Parathyroid adenoma (tissue), 2 donors: ENCODE data around the gene TYMP.
"Not testable (repeated sequence)": the region's sequence is repeated elsewhere in the genome, so short reads cannot be mapped to it uniquely, and the experiment has no call there.

Source experiments
- H2AFZ ChIP-seq: fragments of 300-600 bp; sonication (generic); one replicate; pipeline ENCODE4 v1.7.0; 2017; ENCODE audit warnings: antibody characterized with exemption, mild to moderate bottlenecking
- H3K27ac ChIP-seq: fragments of 300-600 bp; sonication (generic); one replicate; pipeline ENCODE4 v1.7.0; 2017
- H3K27me3 ChIP-seq: fragments of 300-600 bp; sonication (generic); one replicate; pipeline ENCODE4 v1.7.0; 2017; ENCODE audit warnings: low read length; ENCODE audit not compliant: control insufficient read depth, insufficient read depth
- H3K36me3 ChIP-seq: fragments of 300-600 bp; sonication (generic); one replicate; pipeline ENCODE4 v1.7.0; 2017; ENCODE audit warnings: low read length; ENCODE audit not compliant: control insufficient read depth, insufficient read depth
- H3K4me1 ChIP-seq: fragments of 300-600 bp; sonication (generic); one replicate; pipeline ENCODE4 v1.7.0; 2017; ENCODE audit warnings: control low read depth
- H3K4me2 ChIP-seq: fragments of 300-600 bp; sonication (generic); one replicate; pipeline ENCODE4 v1.7.0; 2017; ENCODE audit warnings: low read length
- H3K4me3 ChIP-seq: fragments of 300-600 bp; sonication (generic); one replicate; pipeline ENCODE4 v1.7.0; 2017; ENCODE audit warnings: low read depth, low read length
- H3K79me2 ChIP-seq: fragments of 300-600 bp; sonication (generic); one replicate; pipeline ENCODE4 v1.7.0; 2017; ENCODE audit warnings: control low read depth
- H3K9ac ChIP-seq: fragments of 300-600 bp; sonication (generic); one replicate; pipeline ENCODE4 v1.7.0; 2017; ENCODE audit warnings: mild to moderate bottlenecking
- H3K9me3 ChIP-seq: fragments of 300-600 bp; sonication (generic); one replicate; pipeline ENCODE4 v1.7.0; 2017; ENCODE audit warnings: low read length; ENCODE audit not compliant: control insufficient read depth
- TF ChIP-seq, protein P1 (sequence below): fragments of 300-600 bp; sonication (generic); IDR thresholded peaks from one replicate; pipeline ENCODE4 v1.7.0; 2017; ENCODE audit warnings: antibody characterized with exemption, mild to moderate bottlenecking
- donor health status: primary hyperparathyroidism.

The TYMP gene

DNA sequence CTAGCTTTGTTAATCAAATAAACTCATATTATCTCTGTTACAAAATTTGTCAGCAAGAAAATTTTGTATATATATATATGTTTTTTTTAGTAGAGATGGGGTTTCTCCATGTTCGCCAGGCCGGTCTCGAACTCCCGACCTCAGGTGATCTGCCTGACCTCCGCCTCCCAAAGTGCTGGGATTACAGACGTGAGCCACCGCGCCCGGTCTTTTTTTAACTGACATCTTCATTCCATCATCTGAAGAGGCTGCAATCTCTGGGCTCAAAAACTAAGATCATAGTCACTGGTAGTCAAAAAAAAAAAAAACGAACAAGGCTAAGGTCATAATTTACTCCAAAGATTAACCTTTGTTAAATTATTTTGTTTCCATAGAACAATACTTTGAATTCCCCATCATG is 10.6 kb upstream of the TYMP start:
- no peaks in the 10 kb centered on the region for H3K79me2 ChIP-seq
- peak overlapping the region; percentile 87 for H3K27ac ChIP-seq
- TF ChIP-seq, protein P1, sequence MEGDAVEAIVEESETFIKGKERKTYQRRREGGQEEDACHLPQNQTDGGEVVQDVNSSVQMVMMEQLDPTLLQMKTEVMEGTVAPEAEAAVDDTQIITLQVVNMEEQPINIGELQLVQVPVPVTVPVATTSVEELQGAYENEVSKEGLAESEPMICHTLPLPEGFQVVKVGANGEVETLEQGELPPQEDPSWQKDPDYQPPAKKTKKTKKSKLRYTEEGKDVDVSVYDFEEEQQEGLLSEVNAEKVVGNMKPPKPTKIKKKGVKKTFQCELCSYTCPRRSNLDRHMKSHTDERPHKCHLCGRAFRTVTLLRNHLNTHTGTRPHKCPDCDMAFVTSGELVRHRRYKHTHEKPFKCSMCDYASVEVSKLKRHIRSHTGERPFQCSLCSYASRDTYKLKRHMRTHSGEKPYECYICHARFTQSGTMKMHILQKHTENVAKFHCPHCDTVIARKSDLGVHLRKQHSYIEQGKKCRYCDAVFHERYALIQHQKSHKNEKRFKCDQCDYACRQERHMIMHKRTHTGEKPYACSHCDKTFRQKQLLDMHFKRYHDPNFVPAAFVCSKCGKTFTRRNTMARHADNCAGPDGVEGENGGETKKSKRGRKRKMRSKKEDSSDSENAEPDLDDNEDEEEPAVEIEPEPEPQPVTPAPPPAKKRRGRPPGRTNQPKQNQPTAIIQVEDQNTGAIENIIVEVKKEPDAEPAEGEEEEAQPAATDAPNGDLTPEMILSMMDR = no peak
- H3K9me3 ChIP-seq = no peaks in the 10 kb centered on the region
- no peak overlapping the region for H3K4me3 ChIP-seq
- H3K4me2 ChIP-seq = no peak overlapping the region
- H2AFZ ChIP-seq = no peak overlapping the region
- no peak overlapping the region for H3K9ac ChIP-seq
- H3K4me1 ChIP-seq = peaks cover 3% of the 10 kb centered on the region
- no peaks in the 10 kb centered on the region for H3K36me3 ChIP-seq
- H3K27me3 ChIP-seq = no peaks in the 10 kb centered on the region

DNA sequence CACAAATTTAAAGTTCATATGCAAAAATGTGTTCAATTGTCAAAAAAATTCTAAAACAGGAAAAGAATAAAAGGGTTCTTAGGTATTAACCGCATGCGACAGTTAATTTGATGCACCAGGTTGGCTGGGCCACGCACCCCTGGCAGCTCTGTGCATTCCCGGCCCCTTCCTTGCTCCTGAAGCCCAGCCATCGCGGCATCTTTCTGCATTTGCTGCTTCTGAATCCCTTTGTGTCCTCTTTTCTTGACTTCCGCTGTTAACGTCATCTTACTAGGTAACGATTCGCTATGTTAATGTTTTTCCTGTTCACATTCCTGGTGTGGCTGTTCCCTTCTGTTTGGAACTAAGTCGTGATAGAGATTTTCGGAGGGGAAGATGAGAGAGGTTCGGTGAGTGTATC is 8.0 kb upstream of the TYMP start:
- TF ChIP-seq, protein P1 = no peak
- H3K27me3 ChIP-seq = no peaks in the 10 kb centered on the region
- peak overlapping the region; percentile 39 for H3K27ac ChIP-seq

DNA sequence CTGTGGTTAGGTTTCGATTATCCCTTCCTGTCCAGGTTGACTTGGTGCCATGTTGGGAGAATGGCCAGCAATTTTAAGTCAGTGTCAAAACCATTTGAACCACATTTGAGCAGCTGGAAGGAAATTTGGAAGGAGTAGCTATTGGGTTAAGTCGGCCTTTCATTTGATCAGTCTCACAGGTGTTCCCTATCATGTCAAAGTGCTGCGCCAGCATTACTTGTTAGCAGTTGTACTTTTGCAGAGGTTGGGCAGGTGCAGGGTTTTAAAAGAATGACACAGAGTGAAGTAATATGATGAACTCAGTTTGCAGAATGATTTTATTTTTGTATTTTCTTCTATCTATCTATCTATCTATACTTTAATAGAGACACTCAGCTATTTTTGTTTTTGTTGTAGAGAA is 6.4 kb upstream of the TYMP start:
- Histone ChIP-seq H3K4me1 (peaks cover 4% of the 10 kb centered on the region), H3K27me3 (no peaks in the 10 kb centered on the region), H2AFZ (no peak overlapping the region), H3K36me3 (no peaks in the 10 kb centered on the region), H3K79me2 (no peaks in the 10 kb centered on the region), H3K4me3 (no peak overlapping the region), H3K27ac (no peak overlapping the region), H3K9ac (no peak overlapping the region), H3K4me2 (peak overlapping the region; percentile 9), H3K9me3 (no peaks in the 10 kb centered on the region)
- TF ChIP-seq, protein P1 = no peak

More for the DNA sequence above, 8.0 kb upstream of the TYMP start:
- Histone ChIP-seq H3K9me3 (no peaks in the 10 kb centered on the region), H3K36me3 (no peaks in the 10 kb centered on the region), H3K4me2 (no peak overlapping the region), H2AFZ (no peak overlapping the region), H3K4me3 (no peak overlapping the region), H3K9ac (no peak overlapping the region), H3K79me2 (no peaks in the 10 kb centered on the region), H3K4me1 (peaks cover 4% of the 10 kb centered on the region)

DNA sequence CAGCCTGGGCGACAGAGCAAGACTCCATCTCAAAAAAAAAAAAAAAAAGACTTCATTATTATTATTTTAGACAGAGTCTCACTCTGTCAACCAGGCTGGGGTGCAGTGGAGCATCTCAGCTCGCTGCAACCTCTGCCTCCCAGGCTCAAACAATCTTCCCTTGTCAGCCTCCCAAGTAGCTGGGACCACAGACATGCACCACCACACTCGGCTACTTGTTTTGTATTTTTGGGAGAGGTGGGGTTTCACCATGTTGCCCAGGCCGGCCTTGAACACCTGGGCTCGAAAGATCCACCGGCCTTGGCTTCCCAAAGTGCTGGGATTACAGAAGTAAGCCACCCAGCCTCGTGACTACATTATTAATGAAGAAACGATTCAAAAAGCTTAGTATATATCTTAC is 5.3 kb upstream of the TYMP start:
- peaks cover 4% of the 10 kb centered on the region for H3K4me1 ChIP-seq
- H2AFZ ChIP-seq = no peak overlapping the region
- no peaks in the 10 kb centered on the region for H3K36me3 ChIP-seq
- TF ChIP-seq, protein P1 = no peak
- no peaks in the 10 kb centered on the region for H3K27me3 ChIP-seq
- H3K4me2 ChIP-seq = no peak overlapping the region
- no peak overlapping the region for H3K9ac ChIP-seq
- no peaks in the 10 kb centered on the region for H3K9me3 ChIP-seq
- no peak overlapping the region for H3K4me3 ChIP-seq
- no peaks in the 10 kb centered on the region for H3K79me2 ChIP-seq
- no peak overlapping the region for H3K27ac ChIP-seq

DNA sequence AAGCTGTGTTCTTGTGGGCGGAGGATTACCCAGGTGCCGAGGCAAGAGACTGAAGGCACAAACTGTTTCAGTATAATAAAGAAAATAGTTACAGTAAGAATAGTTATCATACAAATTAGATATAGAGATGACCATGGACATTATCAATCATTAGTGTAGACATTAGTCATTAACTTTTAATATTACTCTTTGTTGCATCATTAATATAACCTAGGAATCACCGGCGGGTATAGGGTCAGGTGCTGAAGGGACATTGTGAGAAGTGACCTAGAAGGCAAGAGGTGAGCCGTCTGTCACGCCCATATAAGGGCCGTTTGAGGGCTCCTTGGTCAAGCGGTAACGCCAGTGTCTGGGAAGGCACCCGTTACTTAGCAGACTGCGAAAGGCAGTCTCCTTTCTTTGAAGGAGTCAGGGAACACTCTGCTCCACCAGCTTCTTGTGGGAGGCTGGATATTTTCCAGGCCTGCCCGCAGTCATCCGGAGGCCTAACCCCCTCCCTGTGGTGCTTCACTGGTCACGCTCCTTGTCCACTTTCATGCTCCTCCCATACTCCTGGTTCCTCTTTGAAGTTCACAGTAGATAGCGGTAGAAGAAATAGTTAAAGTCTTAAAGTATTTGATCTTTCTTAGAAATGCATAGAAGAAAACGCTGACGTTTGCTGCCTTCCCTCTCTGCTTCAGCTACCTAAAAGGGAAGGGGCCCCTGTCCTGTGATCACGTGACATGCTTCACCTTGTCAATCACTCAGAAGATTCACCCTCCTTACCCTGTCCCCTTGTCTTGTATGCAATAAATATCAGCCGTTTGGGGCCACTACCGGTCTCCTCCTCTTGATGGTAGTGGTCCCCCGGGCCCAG is 4.3 kb upstream of the TYMP start:
- peak overlapping the region; percentile 54 for H2AFZ ChIP-seq
- not testable (repeated sequence) for H3K79me2 ChIP-seq, H3K9ac ChIP-seq, H3K9me3 ChIP-seq, H3K27me3 ChIP-seq, H3K4me1 ChIP-seq, H3K36me3 ChIP-seq
- peak overlapping the region; percentile 51 for H3K4me2 ChIP-seq
- H3K4me3 ChIP-seq = peak overlapping the region; percentile 22
- H3K27ac ChIP-seq = peak overlapping the region; percentile 75
